SK-N-SH (cell line): ENCODE measurements around the gene CYP26B1. TPM values are rescaled to one million over a fixed set of nuclear protein-coding genes. Genes with fewer than 3 reads are reported as not detected.

Source experiments
- CTCF ChIA-PET: fragments of 300-600, 350-600 bp; formaldehyde crosslinking; extraction: SDS; loops from one replicate; lab custom pipeline; 2021; lab: Yijun Ruan, JAX
- POLR2A ChIA-PET: fragments of 350-600 bp; sonication (Branson Sonifier 250); formaldehyde crosslinking; extraction: SDS; loops from one replicate; lab custom pipeline; 2020; ENCODE audit warnings: antibody characterized with exemption, inconsistent platforms; lab: Yijun Ruan, JAX
- DNase-seq: peaks from one replicate; pipeline ENCODE4 v3.0.0; 2012
- H2AFZ ChIP-seq: fragments of 200-600 bp; sonication (generic); 2 replicates; pipeline ENCODE4 v1.8.1; 2016; ENCODE audit warnings: antibody characterized with exemption, mild to moderate bottlenecking, low read depth
- H3F3A ChIP-seq: fragments of 200-600 bp; sonication (generic); replicated peaks from 2 replicates; pipeline ENCODE3; 2016; ENCODE audit warnings: antibody characterized with exemption, mild to moderate bottlenecking; ENCODE audit not compliant: insufficient read depth
- H3K27ac ChIP-seq, 2 experiments: fragments of 200-500 bp in 1 of 2; fragments of 200-600 bp in 1 of 2; sonication (Bioruptor generic) in 1 of 2; sonication (generic), shearing (Covaris generic) in 1 of 2; 2 replicates each; pipeline versions ENCODE4 v1.5.1 to v1.6.1; 2014 to 2016; ENCODE audit warnings: low read depth in 2 of 2, inconsistent platforms in 1 of 2, low read length in 1 of 2, mild to moderate bottlenecking in 1 of 2, mixed read lengths in 1 of 2
- H3K27me3 ChIP-seq: fragments of 200-600 bp; sonication (generic), shearing (Covaris generic); 2 replicates; pipeline ENCODE4 v1.6.1; 2016; ENCODE audit warnings: mixed run types; ENCODE audit not compliant: insufficient read depth
- H3K36me3 ChIP-seq, 2 experiments: fragments of 200-500 bp in 1 of 2; fragments of 200-600 bp in 1 of 2; sonication (Bioruptor generic) in 1 of 2; sonication (generic) in 1 of 2; replicated peaks in 1 of 2; 2 replicates each; pipeline versions ENCODE3 to v1.5.1; 2014 to 2016; ENCODE audit warnings: low read length in 1 of 2, mild to moderate bottlenecking in 1 of 2; ENCODE audit not compliant: insufficient read depth in 2 of 2, control insufficient read depth in 1 of 2
- H3K4me1 ChIP-seq, 2 experiments: fragments of 200-500 bp in 1 of 2; fragments of 200-600 bp in 1 of 2; sonication (Bioruptor generic) in 1 of 2; sonication (generic), shearing (Covaris generic) in 1 of 2; 2 replicates each; pipeline versions ENCODE4 v1.5.1 to v1.6.1; 2014 to 2016; ENCODE audit warnings: low read depth in 1 of 2, low read length in 1 of 2, mixed run types in 1 of 2; ENCODE audit not compliant: insufficient read depth in 2 of 2, control insufficient read depth in 1 of 2
- H3K4me2 ChIP-seq: fragments of 200-600 bp; sonication (generic), shearing (Covaris generic); 2 replicates; pipeline ENCODE4 v1.6.1; 2017; ENCODE audit warnings: mixed run types
- H3K4me3 ChIP-seq, 2 experiments: fragments of 200-500 bp in 1 of 2; fragments of 200-600 bp in 1 of 2; sonication (Bioruptor generic) in 1 of 2; sonication (generic), shearing (Covaris generic) in 1 of 2; 2 replicates each; pipeline versions ENCODE4 v1.5.1 to v1.8.1; 2014 to 2016; ENCODE audit warnings: low read depth in 2 of 2, inconsistent platforms in 1 of 2, low read length in 1 of 2, mild to moderate bottlenecking in 1 of 2, mixed read lengths in 1 of 2, moderate library complexity in 1 of 2
- H3K79me2 ChIP-seq: fragments of 200-600 bp; sonication (generic); 2 replicates; pipeline ENCODE4 v1.8.1; 2017; ENCODE audit warnings: mild to moderate bottlenecking; ENCODE audit not compliant: insufficient read depth
- H3K9ac ChIP-seq: fragments of 200-600 bp; sonication (generic); 2 replicates; pipeline ENCODE4 v1.6.1; 2017; ENCODE audit warnings: mixed run types
- H3K9me2 ChIP-seq: fragments of 200-600 bp; sonication (generic); 2 replicates; pipeline ENCODE4 v1.6.1; 2017; ENCODE audit warnings: mixed run types
- H3K9me3 ChIP-seq: fragments of 200-600 bp; sonication (generic); 2 replicates; pipeline ENCODE4 v1.6.1; 2017; ENCODE audit warnings: mixed run types, mild to moderate bottlenecking, moderate library complexity
- H4K20me1 ChIP-seq: fragments of 200-600 bp; sonication (generic); 2 replicates; pipeline ENCODE4 v1.6.1; 2017; ENCODE audit warnings: mild to moderate bottlenecking, mixed run types; ENCODE audit not compliant: insufficient read depth
- ELF1 ChIP-seq: IDR thresholded peaks from 2 replicates; pipeline ENCODE4 v1.4.0; 2012
- EP300 ChIP-seq, 2 experiments: IDR thresholded peaks; 2 replicates each; pipeline versions ENCODE4 v1.4.0 to v1.6.1; 2012; ENCODE audit warnings: borderline replicate concordance in 1 of 2, low read depth in 1 of 2, low read length in 1 of 2
- EZH2phosphoT487 ChIP-seq: fragments of 200-600 bp; sonication (generic); IDR thresholded peaks from 2 replicates; pipeline ENCODE4 v1.6.1; 2017; ENCODE audit warnings: low read depth, mixed run types, mild to moderate bottlenecking, antibody characterized with exemption, moderate library complexity, borderline replicate concordance
- FOXM1 ChIP-seq: IDR thresholded peaks from 2 replicates; pipeline ENCODE4 v1.4.0; 2012; ENCODE audit warnings: low read depth, mild to moderate bottlenecking
- GABPA ChIP-seq: IDR thresholded peaks from 2 replicates; pipeline ENCODE4 v1.4.0; 2012; ENCODE audit warnings: low read depth, mild to moderate bottlenecking
- GATA2 ChIP-seq: sonication (generic); formaldehyde crosslinking; IDR thresholded peaks from 2 replicates; pipeline ENCODE4 v1.5.0; 2020; ENCODE audit warnings: mild to moderate bottlenecking, missing genetic modification reagents
- IRF3 ChIP-seq: fragments of 150-350 bp; IDR thresholded peaks from 2 replicates; pipeline ENCODE4 v1.6.1; 2016; ENCODE audit warnings: mild to moderate bottlenecking, low read depth, low read length
- MEF2A ChIP-seq: IDR thresholded peaks from 2 replicates; pipeline ENCODE4 v1.4.0; 2012; ENCODE audit warnings: low read depth, borderline replicate concordance
- MXI1 ChIP-seq: IDR thresholded peaks from 2 replicates; pipeline ENCODE4 v1.6.1; 2012; ENCODE audit warnings: mild to moderate bottlenecking, low read depth, low read length, improper control_type of control experiment
- NFIC ChIP-seq: IDR thresholded peaks from 2 replicates; pipeline ENCODE4 v1.4.0; 2012; ENCODE audit warnings: borderline replicate concordance
- NRF1 ChIP-seq: IDR thresholded peaks from 2 replicates; pipeline ENCODE4 v1.6.1; 2012; ENCODE audit warnings: low read depth, mild to moderate bottlenecking, low read length
- POLR2AphosphoS5 ChIP-seq: IDR thresholded peaks from 2 replicates; pipeline ENCODE4 v1.6.1; 2012; ENCODE audit warnings: low read depth, low read length
- RAD21 ChIP-seq: IDR thresholded peaks from 2 replicates; pipeline ENCODE4 v1.6.1; 2012; ENCODE audit warnings: mild to moderate bottlenecking, low read length
- RCOR1 ChIP-seq: fragments of 150-350 bp; IDR thresholded peaks from 2 replicates; pipeline ENCODE4 v1.6.1; 2017; ENCODE audit warnings: antibody characterized with exemption, low read length
- RFX5 ChIP-seq: IDR thresholded peaks from 2 replicates; pipeline ENCODE4 v1.6.1; 2012; ENCODE audit warnings: mild to moderate bottlenecking, improper control_type of control experiment, low read length
- RXRA ChIP-seq: IDR thresholded peaks from 2 replicates; pipeline ENCODE4 v1.4.0; 2012; ENCODE audit warnings: low read depth, mild to moderate bottlenecking, borderline replicate concordance
- SIN3A ChIP-seq: IDR thresholded peaks from 2 replicates; pipeline ENCODE4 v1.6.1; 2012; ENCODE audit warnings: low read depth, mild to moderate bottlenecking, low read length, moderate library complexity, borderline replicate concordance
- SMC3 ChIP-seq: IDR thresholded peaks from 2 replicates; pipeline ENCODE4 v1.6.1; 2012; ENCODE audit warnings: low read depth, low read length, improper control_type of control experiment
- TEAD4 ChIP-seq: IDR thresholded peaks from 2 replicates; pipeline ENCODE4 v1.4.0; 2012; ENCODE audit warnings: mild to moderate bottlenecking, borderline replicate concordance; ENCODE audit not compliant: insufficient read depth
- WGBS: methylation state at CpG from one replicate; pipeline ENCODE4 v1.1.6; 2017; ENCODE audit warnings: low lambda C conversion rate; 5-methylcytosine and 5-hydroxymethylcytosine counted together
- polyA plus RNA-seq, 3 experiments: library from polyadenylated mRNA; depleted of rRNA; stranded (reverse); fragments of >200 nt; gene quantifications; 2 replicates each; pipeline ENCODE4 v1.2.3, GENCODE V29; 2012

Gene CYP26B1
- polyA plus RNA-seq, 1 of the 3 experiments (the other 2 are of a cell fraction): 0.33 TPM

DNA sequence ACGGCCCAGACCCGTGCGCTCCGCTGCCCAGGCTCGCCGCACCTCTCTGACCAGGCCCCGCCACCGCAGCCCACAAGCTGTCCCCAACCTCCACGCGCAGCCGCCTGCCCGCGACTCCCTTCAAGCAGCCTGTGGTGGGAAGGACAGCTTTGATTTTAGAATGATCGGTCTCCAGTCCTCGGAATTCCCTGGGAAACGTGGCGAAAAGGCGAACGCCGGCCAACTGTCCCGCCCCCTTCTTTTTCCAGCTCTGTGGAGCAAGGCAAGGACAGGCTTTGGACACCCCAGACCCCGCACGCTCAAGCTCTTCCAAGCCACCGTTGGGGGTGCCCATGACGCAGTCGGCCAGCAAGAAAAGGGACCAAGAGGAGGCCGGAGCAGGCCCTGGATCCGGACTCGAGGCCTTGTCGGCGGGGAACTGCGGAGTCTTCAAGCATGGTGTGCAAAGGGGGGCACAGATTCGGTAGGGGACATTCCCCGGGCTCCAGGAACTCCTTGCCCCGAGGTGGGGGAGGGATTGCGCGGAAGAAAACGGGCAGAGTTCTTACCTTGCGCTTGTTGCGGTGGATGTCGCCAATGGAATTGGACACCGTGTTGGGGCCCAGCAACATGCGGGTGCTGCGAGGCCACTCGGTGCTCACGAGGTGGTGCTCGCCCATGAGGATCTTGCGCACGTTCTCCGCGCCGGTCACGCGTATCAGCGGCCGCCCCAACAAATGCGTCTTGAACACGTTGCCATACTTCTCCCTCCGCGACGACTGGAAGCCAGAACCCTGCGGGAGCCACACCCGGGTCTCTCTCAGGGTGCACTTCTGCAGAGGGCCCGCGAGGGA is 4.0 kb downstream of the CYP26B1 start:
- TF ChIP-seq SIN3A: no peak
- no peak for TF ChIP-seq ELF1
- no peak for TF ChIP-seq EZH2phosphoT487
- TF ChIP-seq RCOR1: no peak
- no peak for TF ChIP-seq GABPA
- TF ChIP-seq MXI1: no peak
- TF ChIP-seq GATA2 (CRISPR knock-in tag): no peak
- TF ChIP-seq TEAD4: no peak
- TF ChIP-seq FOXM1: no peak
- TF ChIP-seq POLR2AphosphoS5: no peak
- no peak for TF ChIP-seq RFX5
- TF ChIP-seq SMC3: no peak
- no peak for TF ChIP-seq NRF1
- no peak for TF ChIP-seq IRF3
- no peak for TF ChIP-seq RAD21
- no peak for TF ChIP-seq RXRA
- TF ChIP-seq NFIC: no peak
- TF ChIP-seq EP300 (IDR thresholded peaks at IDR 0.05; ENCODE audit: borderline replicate concordance in 1 of 2, low read depth in 1 of 2, low read length in 1 of 2): no peak
- no peak for TF ChIP-seq MEF2A
- H3K4me2 ChIP-seq: peak overlapping the region; percentile 41; the same call in 1 of the 2 replicates
- no peak overlapping the region for H3K27ac ChIP-seq
- no peaks in the 10 kb centered on the region for H3K36me3 ChIP-seq
- WGBS: 27% methylated on average over 51 of the region's 65 CpGs
- H3K79me2 ChIP-seq: no peaks in the 10 kb centered on the region
- POLR2A ChIA-PET: no interaction called here
- no peaks in the 10 kb centered on the region for H3K9me2 ChIP-seq
- peak; percentile 57 for DNase-seq
- no peaks in the 10 kb centered on the region for H3K9me3 ChIP-seq
- no peak overlapping the region for H3K4me3 ChIP-seq
- H3K4me1 ChIP-seq: peaks cover 0 to 18% of the 10 kb centered on the region in 2 experiments; a peak in 2 of 4 replicates
- H3K9ac ChIP-seq: no peak overlapping the region
- H4K20me1 ChIP-seq: no peaks in the 10 kb centered on the region
- no peak overlapping the region for H2AFZ ChIP-seq
- CTCF ChIA-PET: interaction anchor here (0.8 to 0.9 kb wide), 2 partner anchors 437 to 597 kb away, joined by 5 to 6 read pairs; no protein-coding TSS in a partner anchor
- H3K27me3 ChIP-seq: peaks cover 47% of the 10 kb centered on the region
- H3F3A ChIP-seq: no peaks in the 10 kb centered on the region
